ENCODE data around the gene SDK1.
"Not testable (repeated sequence)": the region's sequence is repeated elsewhere in the genome, so short reads cannot be mapped to it uniquely, and the experiment has no call there.

Gene SDK1

DNA sequence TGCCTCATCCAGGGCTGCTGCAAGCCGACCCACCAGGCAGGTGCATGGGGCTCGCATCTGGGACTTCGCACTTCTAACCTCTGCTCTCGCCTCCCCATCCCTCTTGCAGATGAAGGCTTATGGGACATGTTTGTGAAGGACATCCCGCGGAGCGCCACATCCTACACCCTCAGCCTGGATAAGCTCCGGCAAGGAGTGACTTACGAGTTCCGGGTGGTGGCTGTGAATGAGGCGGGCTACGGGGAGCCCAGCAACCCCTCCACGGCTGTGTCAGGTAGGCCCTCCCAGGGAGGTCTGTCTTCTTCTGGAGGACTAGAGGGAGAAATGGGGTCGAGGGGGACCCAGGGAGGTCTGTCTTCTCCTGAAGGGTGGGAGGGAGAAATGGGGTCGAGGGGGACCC is 932.1 kb downstream of the SDK1 start:
- no peak for DNase-seq (ENCODE audit: low read depth)
- H3K4me3 ChIP-seq (ENCODE audit: low read depth, low read length), result no peak overlapping the region
- no peak for TF ChIP-seq CTCF (IDR thresholded peaks at IDR 0.05; ENCODE audit: insufficient read depth, low read depth, low read length, missing control alignments)

- H3K4me3 ChIP-seq (ENCODE audit: low read depth, low read length), result no peak overlapping the region
- TF ChIP-seq CTCF (IDR thresholded peaks at IDR 0.05; ENCODE audit: insufficient read depth, low read depth, low read length, missing control alignments), result no peak
- DNase-seq (ENCODE audit: low read depth), result no peak
Measured at GRCh38 chr7:4233621-4234497, 932.8 kb downstream of the SDK1 start.

DNA sequence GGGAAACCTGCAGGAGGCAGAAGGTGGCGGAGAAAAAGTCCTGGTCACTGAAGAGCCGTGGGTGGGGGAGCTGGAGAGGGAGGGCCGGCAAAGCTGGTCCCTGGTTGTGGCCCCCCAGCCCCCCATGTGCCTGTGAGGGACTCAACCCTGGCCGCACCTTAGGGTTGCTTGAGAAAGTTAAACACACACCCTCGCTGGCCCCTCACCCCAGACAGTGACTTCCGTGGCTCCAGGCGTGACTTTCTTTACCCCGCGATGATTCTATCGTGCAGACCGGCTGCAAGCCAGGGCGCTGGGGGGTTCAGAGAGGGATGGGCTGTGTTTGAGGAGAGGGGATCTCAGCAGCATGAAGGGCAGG is 933.4 kb downstream of the SDK1 start:
- TF ChIP-seq CTCF (IDR thresholded peaks at IDR 0.05; ENCODE audit: insufficient read depth, low read depth, low read length, missing control alignments), result no peak
- DNase-seq (ENCODE audit: low read depth), result no peak
- no peak overlapping the region for H3K4me3 ChIP-seq (ENCODE audit: low read depth, low read length)

DNA sequence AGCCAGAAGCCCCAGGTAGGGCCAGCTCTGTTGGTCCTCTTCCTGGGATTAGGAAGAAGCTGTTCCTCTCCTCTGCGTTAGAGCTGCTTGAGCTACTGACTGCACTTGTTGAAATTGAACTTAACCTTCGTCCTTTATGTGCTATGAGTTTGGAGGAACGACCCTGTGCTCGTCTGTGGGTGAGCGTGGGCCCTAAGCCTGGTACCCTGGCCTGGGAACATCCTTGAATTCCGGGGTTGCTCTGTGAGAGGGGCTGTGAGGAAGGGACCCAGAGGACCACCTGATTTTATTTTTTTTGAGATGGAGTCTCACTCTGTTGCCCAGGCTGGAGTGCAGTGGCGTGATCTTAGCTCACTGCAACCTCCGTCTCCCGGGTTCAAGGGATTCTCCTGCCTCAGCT is 933.8 kb downstream of the SDK1 start:
- no peak overlapping the region for H3K4me3 ChIP-seq (ENCODE audit: low read depth, low read length)
- no peak for DNase-seq (ENCODE audit: low read depth)
- TF ChIP-seq CTCF (IDR thresholded peaks at IDR 0.05; ENCODE audit: insufficient read depth, low read depth, low read length, missing control alignments), result no peak

- no peak for DNase-seq (ENCODE audit: low read depth)
- TF ChIP-seq CTCF (IDR thresholded peaks at IDR 0.05; ENCODE audit: insufficient read depth, low read depth, low read length, missing control alignments), result no peak
- H3K4me3 ChIP-seq (ENCODE audit: low read depth, low read length), result no peak overlapping the region
Measured at GRCh38 chr7:4235596-4235995, 934.5 kb downstream of the SDK1 start.

DNA sequence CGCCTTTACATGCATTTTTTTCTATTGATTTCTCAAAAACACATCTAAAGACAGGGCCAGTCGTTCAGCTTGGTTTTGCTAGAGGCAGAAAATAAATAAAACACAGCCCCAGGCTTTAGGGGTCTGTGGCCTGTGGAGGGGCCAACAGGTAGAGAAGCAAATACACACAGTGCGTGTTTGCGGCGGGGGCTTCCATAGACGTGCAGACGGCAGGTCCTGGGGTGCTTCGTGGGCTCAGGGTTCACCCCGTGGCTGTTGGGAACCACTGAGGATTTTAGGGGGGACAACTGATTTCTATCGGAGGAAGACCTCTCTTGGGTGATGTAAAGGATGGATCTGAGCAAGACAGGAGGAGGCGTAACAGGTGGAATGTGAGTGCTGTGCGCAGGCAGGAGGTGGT is 935.3 kb downstream of the SDK1 start:
- no peak for DNase-seq (ENCODE audit: low read depth)
- H3K4me3 ChIP-seq (ENCODE audit: low read depth, low read length), result no peak overlapping the region
- no peak for TF ChIP-seq CTCF (IDR thresholded peaks at IDR 0.05; ENCODE audit: insufficient read depth, low read depth, low read length, missing control alignments)

DNA sequence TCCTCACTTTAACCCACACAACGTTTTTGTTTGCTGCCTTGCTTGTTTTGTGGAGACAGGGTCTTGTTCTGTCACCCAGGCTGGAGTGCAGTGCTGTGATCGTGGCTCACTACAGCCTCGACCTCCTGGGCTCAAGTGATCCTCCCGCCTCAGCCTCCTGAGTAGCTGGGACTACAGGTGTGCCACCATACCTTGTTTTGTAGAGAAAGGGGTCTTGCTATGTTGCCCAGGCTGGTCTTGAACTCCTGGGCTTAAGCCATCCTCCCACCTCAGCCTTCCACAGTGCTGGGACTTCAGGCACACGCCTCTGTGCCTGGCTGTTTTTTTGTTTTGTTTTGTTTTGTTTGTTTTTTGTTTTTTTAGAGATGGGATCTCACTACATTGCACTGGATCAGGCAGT is 935.8 kb downstream of the SDK1 start:
- not testable (repeated sequence) for H3K4me3 ChIP-seq (ENCODE audit: low read depth, low read length)

More for the DNA sequence above, 935.8 kb downstream of the SDK1 start:
- DNase-seq (ENCODE audit: low read depth), result not testable (repeated sequence)
